T47D (cell line): Measurements from ENCODE around the gene C6orf15.

Experiments used
- DNase-seq, 2 experiments: peaks; one replicate each; pipeline versions ENCODE4 v3.0.0 to v3.0.0-alpha.2; 2011 to 2012; ENCODE audit warnings: low read depth in 1 of 2, low spot score in 1 of 2
- JUND ChIP-seq: IDR thresholded peaks from 2 replicates; pipeline ENCODE4 v1.6.1; 2012; ENCODE audit warnings: low read depth
- in situ Hi-C: cut with HindIII; loops from 2 replicates; pipeline ENCODE4 v1.10.0; 2016; ENCODE audit warnings: low sequenced_read_pairs, low pct_unique_long_range_greater_than_20kb

Gene C6orf15

DNA sequence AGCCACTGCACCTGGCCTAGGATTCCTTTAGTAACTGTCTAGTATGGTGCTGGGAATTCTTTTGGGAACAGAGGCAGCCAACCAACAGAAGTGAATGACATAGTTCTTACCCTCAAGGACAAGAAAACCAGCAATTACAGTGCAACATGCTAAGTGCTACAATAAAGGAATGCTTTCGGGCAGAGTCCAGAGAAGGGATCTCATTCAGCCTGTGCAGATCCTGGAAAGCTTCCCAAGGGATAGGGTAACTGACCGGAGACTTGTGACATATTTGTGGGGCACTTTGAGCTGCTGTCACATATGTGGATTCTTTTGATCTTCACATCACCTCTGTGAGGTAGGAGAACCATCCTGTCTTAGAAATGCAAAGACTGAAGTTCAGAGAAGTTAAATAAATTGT, 46.8 kb downstream of the C6orf15 start:
- in situ Hi-C loops: no loop called here
- no peak for DNase-seq

DNA sequence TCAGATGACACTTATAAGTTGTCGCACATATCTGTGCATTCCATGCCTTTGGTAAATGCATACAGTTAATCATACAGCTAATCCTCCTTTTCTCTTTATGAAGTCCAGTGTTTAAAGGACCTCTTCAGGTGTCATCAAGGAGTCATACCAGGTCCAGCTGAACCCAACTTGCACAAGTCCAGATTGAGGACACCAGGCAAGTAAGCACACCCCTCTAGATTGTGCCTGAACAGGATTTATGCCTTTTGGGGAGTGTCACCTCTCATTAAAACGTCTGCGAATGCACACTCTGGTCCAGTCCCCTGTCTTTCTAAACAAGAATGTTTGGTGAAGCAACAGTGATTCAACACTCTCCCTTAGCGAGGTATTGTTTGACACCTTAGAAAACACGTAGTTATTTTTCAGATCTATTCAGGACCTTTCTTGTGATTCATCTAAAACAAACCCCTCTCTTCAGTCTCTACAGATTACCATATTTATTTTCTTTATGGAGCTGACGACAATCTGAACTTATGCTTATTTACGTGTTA, 48.4 kb downstream of the C6orf15 start:
- in situ Hi-C loops: no loop called here
- no peak for TF ChIP-seq JUND
- DNase-seq: no peak

More for the DNA sequence above, 46.8 kb downstream of the C6orf15 start:
- TF ChIP-seq JUND: no peak
